HepG2 (cell line): Measurements from ENCODE around the gene SLIT1.

Experiments used
- KLF16 ChIP-seq, 2 experiments: sonication (generic) in 1 of 2; formaldehyde crosslinking in 1 of 2; IDR thresholded peaks; 2 replicates each; pipeline versions ENCODE4 v1.6.1 to v1.8.0; 2016 to 2023; ENCODE audit warnings: missing genetic modification reagents in 2 of 2, missing compliant biosample characterization in 1 of 2
- POLR2A ChIP-seq, 2 experiments: IDR thresholded peaks; 2 replicates each; pipeline ENCODE4 v1.6.1; 2011; ENCODE audit warnings: low read depth in 2 of 2, low read length in 2 of 2, mild to moderate bottlenecking in 1 of 2, moderate library complexity in 1 of 2; ENCODE audit not compliant: insufficient read depth in 1 of 2
- TCF7L2 ChIP-seq: IDR thresholded peaks from 2 replicates; pipeline ENCODE4 v1.6.1; 2011; ENCODE audit warnings: mild to moderate bottlenecking, low read depth, low read length, moderate library complexity
- TEAD2 ChIP-seq: sonication (generic); formaldehyde crosslinking; IDR thresholded peaks from 2 replicates; pipeline ENCODE4 v1.9.0; 2021; ENCODE audit warnings: missing genetic modification reagents
- ZKSCAN1 ChIP-seq: fragments of 150-350 bp; IDR thresholded peaks from 2 replicates; pipeline ENCODE4 v1.6.1; 2014; ENCODE audit warnings: low read length
- ZNF546 ChIP-seq: sonication (generic); formaldehyde crosslinking; conservative IDR thresholded peaks from 2 replicates; pipeline ENCODE4 v1.8.1; 2023; ENCODE audit warnings: mild to moderate bottlenecking, missing genetic modification reagents
- TF ChIP-seq, protein P1 (sequence below): sonication (generic); formaldehyde crosslinking; IDR thresholded peaks from 2 replicates; pipeline ENCODE4 v1.8.0; 2022; ENCODE audit warnings: low read depth, missing genetic modification reagents
- TF ChIP-seq, protein P2 (sequence below): sonication (generic); formaldehyde crosslinking; IDR thresholded peaks from 2 replicates; pipeline ENCODE4 v1.4.0; 2020; ENCODE audit warnings: missing genetic modification reagents, mild to moderate bottlenecking, borderline replicate concordance
- TF ChIP-seq, protein P3 (sequence below): sonication (generic); formaldehyde crosslinking; IDR thresholded peaks from 2 replicates; pipeline ENCODE4 v1.4.0; 2020; ENCODE audit warnings: mild to moderate bottlenecking, missing genetic modification reagents
- TF ChIP-seq, protein P4 (sequence below): sonication (generic); formaldehyde crosslinking; IDR thresholded peaks from 2 replicates; pipeline ENCODE4 v1.4.0; 2020; ENCODE audit warnings: missing genetic modification reagents, borderline replicate concordance

DNA sequence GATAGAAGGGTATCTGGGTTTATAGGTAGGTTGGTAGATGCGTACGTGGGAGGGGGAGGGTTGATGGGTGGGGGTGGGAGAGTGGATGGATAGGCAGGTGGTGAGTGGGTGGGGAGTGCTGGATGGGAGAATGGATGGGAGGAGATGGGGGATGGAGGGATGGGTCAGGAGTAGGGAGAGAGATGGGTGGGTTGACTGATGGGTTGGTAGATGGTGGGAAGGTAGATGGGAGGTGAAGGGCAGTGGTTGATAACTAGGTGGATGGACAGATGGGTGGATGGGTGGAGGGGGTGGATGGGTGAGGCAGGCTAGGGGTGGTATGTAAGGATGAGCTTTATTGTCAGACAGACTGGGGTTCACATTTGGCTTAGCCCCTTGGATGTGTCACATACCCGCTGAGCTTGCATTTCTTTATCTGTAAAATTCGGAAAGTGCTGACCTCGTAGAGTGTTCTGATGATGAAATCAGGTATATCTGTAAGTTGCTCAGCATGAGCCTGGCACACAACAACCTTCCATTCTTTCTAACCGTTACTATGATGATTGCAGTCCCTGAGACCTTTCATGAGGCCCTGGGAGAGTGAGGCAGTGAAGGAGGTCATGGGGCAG is 34.3 kb downstream of the SLIT1 start:
- TF ChIP-seq TCF7L2 (no peak), KLF16 (CRISPR knock-in tag; IDR thresholded peaks at IDR 0.05) (no peak), ZNF546 (CRISPR knock-in tag) (no peak), TEAD2 (CRISPR knock-in tag) (no peak), ZKSCAN1 (no peak), POLR2A (IDR thresholded peaks at IDR 0.05; ENCODE audit: insufficient read depth in 1 of 2, low read depth in 2 of 2, low read length in 2 of 2) (no peak)
- TF ChIP-seq, protein P1, sequence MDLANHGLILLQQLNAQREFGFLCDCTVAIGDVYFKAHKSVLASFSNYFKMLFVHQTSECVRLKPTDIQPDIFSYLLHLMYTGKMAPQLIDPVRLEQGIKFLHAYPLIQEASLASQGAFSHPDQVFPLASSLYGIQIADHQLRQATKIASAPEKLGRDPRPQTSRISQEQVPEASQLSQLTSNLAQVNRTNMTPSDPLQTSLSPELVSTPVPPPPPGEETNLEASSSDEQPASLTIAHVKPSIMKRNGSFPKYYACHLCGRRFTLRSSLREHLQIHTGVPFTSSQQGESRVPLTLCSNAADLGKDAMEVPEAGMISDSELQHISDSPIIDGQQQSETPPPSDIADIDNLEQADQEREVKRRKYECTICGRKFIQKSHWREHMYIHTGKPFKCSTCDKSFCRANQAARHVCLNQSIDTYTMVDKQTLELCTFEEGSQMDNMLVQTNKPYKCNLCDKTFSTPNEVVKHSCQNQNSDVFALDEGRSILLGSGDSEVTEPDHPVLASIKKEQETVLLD (CRISPR knock-in tag): no peak
- TF ChIP-seq, protein P2, sequence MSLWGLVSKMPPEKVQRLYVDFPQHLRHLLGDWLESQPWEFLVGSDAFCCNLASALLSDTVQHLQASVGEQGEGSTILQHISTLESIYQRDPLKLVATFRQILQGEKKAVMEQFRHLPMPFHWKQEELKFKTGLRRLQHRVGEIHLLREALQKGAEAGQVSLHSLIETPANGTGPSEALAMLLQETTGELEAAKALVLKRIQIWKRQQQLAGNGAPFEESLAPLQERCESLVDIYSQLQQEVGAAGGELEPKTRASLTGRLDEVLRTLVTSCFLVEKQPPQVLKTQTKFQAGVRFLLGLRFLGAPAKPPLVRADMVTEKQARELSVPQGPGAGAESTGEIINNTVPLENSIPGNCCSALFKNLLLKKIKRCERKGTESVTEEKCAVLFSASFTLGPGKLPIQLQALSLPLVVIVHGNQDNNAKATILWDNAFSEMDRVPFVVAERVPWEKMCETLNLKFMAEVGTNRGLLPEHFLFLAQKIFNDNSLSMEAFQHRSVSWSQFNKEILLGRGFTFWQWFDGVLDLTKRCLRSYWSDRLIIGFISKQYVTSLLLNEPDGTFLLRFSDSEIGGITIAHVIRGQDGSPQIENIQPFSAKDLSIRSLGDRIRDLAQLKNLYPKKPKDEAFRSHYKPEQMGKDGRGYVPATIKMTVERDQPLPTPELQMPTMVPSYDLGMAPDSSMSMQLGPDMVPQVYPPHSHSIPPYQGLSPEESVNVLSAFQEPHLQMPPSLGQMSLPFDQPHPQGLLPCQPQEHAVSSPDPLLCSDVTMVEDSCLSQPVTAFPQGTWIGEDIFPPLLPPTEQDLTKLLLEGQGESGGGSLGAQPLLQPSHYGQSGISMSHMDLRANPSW (CRISPR knock-in tag): no peak
- TF ChIP-seq, protein P3, sequence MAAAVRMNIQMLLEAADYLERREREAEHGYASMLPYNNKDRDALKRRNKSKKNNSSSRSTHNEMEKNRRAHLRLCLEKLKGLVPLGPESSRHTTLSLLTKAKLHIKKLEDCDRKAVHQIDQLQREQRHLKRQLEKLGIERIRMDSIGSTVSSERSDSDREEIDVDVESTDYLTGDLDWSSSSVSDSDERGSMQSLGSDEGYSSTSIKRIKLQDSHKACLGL: no peak
- TF ChIP-seq, protein P4, sequence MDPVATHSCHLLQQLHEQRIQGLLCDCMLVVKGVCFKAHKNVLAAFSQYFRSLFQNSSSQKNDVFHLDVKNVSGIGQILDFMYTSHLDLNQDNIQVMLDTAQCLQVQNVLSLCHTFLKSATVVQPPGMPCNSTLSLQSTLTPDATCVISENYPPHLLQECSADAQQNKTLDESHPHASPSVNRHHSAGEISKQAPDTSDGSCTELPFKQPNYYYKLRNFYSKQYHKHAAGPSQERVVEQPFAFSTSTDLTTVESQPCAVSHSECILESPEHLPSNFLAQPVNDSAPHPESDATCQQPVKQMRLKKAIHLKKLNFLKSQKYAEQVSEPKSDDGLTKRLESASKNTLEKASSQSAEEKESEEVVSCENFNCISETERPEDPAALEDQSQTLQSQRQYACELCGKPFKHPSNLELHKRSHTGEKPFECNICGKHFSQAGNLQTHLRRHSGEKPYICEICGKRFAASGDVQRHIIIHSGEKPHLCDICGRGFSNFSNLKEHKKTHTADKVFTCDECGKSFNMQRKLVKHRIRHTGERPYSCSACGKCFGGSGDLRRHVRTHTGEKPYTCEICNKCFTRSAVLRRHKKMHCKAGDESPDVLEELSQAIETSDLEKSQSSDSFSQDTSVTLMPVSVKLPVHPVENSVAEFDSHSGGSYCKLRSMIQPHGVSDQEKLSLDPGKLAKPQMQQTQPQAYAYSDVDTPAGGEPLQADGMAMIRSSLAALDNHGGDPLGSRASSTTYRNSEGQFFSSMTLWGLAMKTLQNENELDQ (CRISPR knock-in tag): no peak
